IPS-20b (cell line): Measurements from ENCODE around the gene CD200R1L.

ENCODE experiments used
- H3K27ac ChIP-seq: one replicate; pipeline ENCODE4 v1.5.1; 2013; ENCODE audit warnings: low read length
- H3K27me3 ChIP-seq: 2 replicates; pipeline ENCODE4 v1.6.1; 2013; ENCODE audit warnings: mild to moderate bottlenecking, low read length, inconsistent platforms; ENCODE audit not compliant: insufficient read depth
- H3K36me3 ChIP-seq: 2 replicates; pipeline ENCODE4 v1.6.1; 2013; ENCODE audit warnings: low read depth, mild to moderate bottlenecking, inconsistent platforms, low read length, moderate library complexity; ENCODE audit not compliant: insufficient read depth
- H3K4me1 ChIP-seq: 2 replicates; pipeline ENCODE4 v1.6.1; 2013; ENCODE audit warnings: mild to moderate bottlenecking, control low read depth, inconsistent platforms, low read length, moderate library complexity; ENCODE audit not compliant: insufficient read depth
- H3K4me3 ChIP-seq: 2 replicates; pipeline ENCODE4 v1.5.1; 2013; ENCODE audit warnings: mild to moderate bottlenecking, low read length, inconsistent platforms
- H3K9ac ChIP-seq: 2 replicates; pipeline ENCODE4 v1.6.1; 2013; ENCODE audit warnings: low read depth, mild to moderate bottlenecking, inconsistent platforms, low read length, moderate library complexity
- H3K9me3 ChIP-seq: 2 replicates; pipeline ENCODE4 v1.6.1; 2013; ENCODE audit warnings: mild to moderate bottlenecking, low read depth, low read length, inconsistent platforms; ENCODE audit not compliant: insufficient read depth

The CD200R1L gene

DNA sequence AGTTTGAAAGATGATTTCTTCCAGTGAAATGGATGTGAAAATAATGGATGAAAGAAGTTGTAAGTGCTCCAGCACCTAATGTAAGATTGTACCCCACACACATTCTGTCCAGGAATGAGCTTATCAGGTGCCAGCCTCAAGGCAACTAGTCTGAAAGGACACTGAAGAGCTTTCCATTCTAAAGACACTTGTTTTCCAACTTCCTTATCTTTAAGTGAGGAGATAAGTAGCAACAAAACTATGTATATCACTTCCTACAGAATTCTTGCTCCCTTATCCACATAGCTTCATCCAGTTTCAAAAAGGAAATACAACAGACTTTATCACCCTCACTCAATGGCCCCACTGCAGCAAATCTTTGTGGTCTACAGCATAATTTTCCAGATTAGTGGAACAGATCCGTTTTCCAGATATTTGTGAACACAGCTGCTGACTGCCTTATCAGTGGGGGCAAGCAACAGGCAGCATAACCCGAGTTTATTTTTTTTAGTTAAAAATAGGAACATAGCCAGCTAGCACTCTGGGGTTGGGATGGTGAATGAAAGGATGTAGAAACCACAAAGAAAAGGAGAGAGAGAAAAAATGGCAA lies 60.6 kb downstream of the CD200R1L start:
- no peak overlapping the region for H3K27ac ChIP-seq
- no peaks in the 10 kb centered on the region for H3K4me1 ChIP-seq
- H3K36me3 ChIP-seq, result no peaks in the 10 kb centered on the region
- H3K9ac ChIP-seq, result no peak overlapping the region
- H3K4me3 ChIP-seq, result no peak overlapping the region
- H3K27me3 ChIP-seq, result no peaks in the 10 kb centered on the region
- H3K9me3 ChIP-seq, result no peaks in the 10 kb centered on the region

DNA sequence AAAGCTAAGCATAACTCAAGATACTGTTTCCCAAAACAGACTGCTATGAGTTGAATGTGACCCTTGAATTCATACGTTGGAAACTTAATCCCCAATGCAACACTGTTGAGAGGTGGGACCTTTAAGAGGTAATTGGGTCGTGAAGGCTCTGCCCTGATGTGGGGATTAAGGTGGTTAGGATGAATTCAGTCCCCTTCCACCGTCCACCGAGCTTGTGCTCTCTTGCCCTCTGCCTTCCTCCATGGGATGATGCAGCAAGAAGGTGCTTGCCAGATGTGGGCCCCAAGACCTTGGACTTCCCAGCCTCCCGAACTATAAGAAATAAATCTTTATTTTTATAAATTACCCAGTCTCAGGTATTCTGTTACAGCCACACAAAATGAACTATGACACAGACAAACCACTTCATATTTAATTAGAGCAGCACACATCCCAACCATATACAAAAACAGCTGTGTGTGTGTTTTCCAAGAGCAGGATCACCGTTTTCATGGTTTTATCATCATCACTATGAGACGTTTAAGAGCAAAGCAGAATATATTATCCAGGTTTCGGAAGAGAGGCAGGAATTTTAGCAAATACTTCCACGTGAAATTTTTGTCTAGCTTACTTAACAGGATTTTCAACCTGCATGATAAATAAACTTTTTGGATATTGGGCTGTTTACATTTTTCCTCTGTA lies 61.2 kb downstream of the CD200R1L start:
- Histone ChIP-seq H3K36me3 (no peaks in the 10 kb centered on the region), H3K4me3 (no peak overlapping the region), H3K9me3 (no peaks in the 10 kb centered on the region), H3K4me1 (no peaks in the 10 kb centered on the region), H3K27ac (no peak overlapping the region), H3K9ac (no peak overlapping the region), H3K27me3 (no peaks in the 10 kb centered on the region)

DNA sequence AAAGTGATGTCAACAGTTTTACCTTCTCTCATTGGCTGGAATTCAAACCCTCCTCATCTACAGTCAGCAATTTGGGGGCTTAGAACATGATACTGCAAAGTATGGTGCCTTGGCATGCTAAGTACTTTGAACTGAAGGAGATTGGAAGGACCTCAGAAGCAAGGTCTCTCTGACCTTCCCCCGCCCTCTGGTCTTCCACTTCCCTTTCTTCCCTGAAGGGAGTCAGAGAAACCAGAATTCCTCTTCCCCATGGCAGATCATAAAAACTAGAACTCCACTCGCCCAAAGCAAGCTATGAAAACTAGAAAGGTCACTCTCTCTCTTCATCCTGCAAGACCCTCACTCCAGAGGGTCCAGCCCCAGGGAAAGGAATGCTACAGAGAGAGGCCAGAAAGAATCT lies 64.2 kb downstream of the CD200R1L start:
- Histone ChIP-seq H3K9ac (no peak overlapping the region), H3K4me1 (no peaks in the 10 kb centered on the region), H3K4me3 (no peak overlapping the region), H3K27ac (no peak overlapping the region), H3K36me3 (no peaks in the 10 kb centered on the region), H3K9me3 (no peaks in the 10 kb centered on the region), H3K27me3 (no peaks in the 10 kb centered on the region)

DNA sequence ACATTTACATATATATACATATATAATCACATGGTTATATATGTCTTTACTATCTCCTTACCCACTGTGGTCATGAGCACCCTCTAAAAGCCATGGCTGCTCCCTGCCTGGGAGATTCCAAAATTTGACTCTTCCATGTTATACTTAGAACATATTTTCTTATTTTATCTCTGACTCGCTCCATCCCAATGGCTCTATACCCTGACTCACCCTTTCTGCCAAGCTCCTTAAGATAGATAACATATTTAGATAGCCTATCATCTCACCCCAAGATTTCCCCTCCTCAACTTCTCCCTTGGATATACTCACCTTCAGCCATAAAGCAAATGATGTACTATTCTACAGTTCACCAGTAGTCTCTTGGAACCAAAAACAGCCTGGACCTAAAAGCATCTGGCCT lies 65.1 kb downstream of the CD200R1L start:
- Histone ChIP-seq H3K4me1 (no peaks in the 10 kb centered on the region), H3K9me3 (no peaks in the 10 kb centered on the region)

DNA sequence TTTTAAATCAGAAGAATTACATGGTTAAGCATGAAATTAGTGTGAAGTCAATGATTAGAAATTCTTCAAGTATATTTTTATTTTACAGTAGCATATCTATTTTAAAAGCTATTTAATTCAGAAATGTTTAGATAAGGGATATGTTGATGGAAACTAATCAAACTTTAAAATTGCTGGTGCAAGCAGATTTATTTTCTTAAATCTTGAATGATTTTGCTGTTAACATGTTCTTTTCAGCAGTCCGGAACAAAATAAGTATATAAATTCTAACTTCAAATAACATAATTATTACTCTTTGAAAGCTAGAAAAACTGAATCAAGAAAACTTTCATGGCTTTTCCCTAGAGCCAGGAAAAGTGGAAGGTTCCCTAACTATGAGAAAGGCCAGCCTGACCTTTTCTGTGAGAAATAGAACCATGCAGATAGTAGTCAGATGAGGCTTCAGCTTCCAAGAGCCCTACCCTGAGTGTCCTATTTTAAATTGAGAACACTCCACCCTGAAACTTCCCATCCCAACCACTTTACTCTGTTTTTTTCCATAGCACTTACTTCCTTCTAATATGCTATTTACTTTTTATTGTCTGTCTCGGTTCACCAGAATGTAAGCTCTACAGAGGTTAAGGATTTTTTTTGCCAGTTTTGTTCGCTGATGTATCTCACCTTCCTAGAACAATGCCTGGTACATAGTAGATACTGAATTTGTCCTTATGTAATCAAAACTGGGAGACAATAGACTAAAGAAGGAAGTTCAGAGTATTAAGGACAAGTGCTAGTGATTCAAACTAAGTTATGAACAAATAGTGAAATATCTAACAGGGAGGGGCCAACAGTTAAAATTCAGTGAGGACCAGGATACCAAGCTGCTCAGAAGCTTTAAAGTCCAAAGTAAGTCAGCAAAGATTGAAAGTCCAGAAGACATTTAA lies 66.8 kb downstream of the CD200R1L start:
- Histone ChIP-seq H3K4me1 (no peaks in the 10 kb centered on the region), H3K4me3 (no peak overlapping the region), H3K9ac (no peak overlapping the region), H3K27ac (no peak overlapping the region), H3K36me3 (no peaks in the 10 kb centered on the region), H3K27me3 (no peaks in the 10 kb centered on the region), H3K9me3 (no peaks in the 10 kb centered on the region)

More for the DNA sequence above, 65.1 kb downstream of the CD200R1L start:
- no peak overlapping the region for H3K4me3 ChIP-seq
- no peak overlapping the region for H3K27ac ChIP-seq
- no peaks in the 10 kb centered on the region for H3K36me3 ChIP-seq
- no peaks in the 10 kb centered on the region for H3K27me3 ChIP-seq
- no peak overlapping the region for H3K9ac ChIP-seq

DNA sequence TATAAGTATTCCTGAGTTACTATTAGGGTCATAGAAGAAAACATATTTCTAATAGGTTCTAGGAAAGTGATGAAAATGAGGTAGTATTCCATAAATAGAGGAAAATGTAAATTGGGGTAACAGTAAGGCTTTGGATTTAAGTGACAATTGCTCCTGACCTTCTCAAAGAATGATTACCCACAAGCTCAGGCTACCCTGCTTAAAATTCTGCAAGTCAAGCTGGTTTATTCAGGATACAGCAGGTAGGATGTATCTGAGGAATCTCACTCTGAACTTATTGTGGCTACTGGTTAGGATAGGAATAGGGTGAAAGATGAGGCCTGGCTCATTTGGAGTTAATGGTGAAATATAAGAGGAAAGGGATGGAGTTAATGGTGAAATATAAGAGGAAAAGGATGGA lies 67.7 kb downstream of the CD200R1L start:
- Histone ChIP-seq H3K9ac (no peak overlapping the region), H3K4me3 (no peak overlapping the region), H3K36me3 (no peaks in the 10 kb centered on the region), H3K27me3 (no peaks in the 10 kb centered on the region), H3K9me3 (no peaks in the 10 kb centered on the region), H3K27ac (no peak overlapping the region), H3K4me1 (no peaks in the 10 kb centered on the region)

DNA sequence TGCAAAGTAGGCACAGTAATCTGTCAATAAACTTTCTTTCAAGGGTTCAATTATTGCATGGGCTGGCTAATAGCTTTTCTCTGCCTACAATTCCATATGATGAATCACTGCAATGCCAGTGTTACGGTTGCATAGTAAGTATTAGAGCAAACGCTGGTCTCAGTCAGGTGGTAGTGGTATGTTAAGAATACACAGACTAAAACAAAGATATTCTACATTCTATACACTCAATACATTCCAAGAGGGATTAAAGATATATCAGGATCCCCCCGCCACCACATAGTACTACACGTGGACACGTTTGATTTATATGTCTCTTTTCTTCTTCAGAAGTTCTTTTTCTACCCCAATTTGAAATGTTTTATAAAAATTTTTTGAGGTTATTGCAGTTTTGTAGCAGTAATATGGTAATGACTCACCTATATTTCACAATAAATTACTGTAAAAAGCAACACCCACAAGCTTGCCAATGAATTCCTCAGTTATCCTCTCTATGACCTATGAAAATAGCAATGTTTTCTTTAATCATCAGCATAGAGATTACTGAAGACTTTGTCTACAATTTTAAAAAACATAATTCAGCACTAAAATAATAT lies 68.2 kb downstream of the CD200R1L start:
- H3K9me3 ChIP-seq, result no peaks in the 10 kb centered on the region
- no peaks in the 10 kb centered on the region for H3K27me3 ChIP-seq
- H3K9ac ChIP-seq, result no peak overlapping the region
- no peaks in the 10 kb centered on the region for H3K4me1 ChIP-seq
- H3K4me3 ChIP-seq, result no peak overlapping the region
- H3K36me3 ChIP-seq, result no peaks in the 10 kb centered on the region
- no peak overlapping the region for H3K27ac ChIP-seq

DNA sequence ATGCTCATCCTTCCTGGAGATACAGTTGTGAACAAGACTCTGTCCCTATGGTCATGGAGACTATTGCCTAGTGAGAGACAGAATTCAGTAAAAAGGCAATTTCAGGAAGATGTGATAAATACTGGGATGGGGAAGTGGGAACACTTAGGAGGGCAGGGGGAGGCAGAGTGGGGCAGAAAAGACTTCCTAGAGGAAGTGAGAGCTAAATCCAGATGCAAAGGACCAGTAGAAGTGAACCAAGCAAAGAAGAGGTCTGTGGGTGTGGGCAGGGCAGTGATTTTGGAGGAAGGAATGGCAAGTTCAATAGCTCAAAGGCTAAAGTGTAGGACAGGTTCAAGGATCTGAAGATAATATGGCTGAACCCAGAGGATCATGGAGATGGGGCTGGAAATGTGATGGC lies 68.9 kb downstream of the CD200R1L start:
- H3K27me3 ChIP-seq, result no peaks in the 10 kb centered on the region
- H3K9ac ChIP-seq, result no peak overlapping the region
- H3K4me3 ChIP-seq, result no peak overlapping the region
- H3K9me3 ChIP-seq, result no peaks in the 10 kb centered on the region
- no peaks in the 10 kb centered on the region for H3K36me3 ChIP-seq
- no peaks in the 10 kb centered on the region for H3K4me1 ChIP-seq
- H3K27ac ChIP-seq, result no peak overlapping the region

DNA sequence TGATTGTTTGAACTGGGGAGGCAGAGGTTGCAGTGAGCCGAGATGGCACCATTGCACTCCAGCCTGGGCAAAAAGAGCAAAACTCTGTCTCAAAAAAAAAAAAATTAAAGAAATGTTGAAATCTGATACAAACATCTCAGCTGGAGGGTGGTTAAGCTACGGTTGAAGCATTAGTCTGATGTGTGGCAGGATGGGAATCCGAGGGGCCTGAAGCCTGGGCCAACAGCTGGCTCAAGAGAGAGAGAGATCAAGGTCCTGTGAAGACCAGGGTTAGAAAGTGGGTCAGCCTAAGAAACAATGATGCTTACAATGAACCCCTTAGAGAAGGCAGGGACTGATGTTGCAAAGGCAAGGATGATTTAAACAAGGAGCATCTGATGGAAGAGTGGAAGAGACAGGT lies 69.8 kb downstream of the CD200R1L start:
- Histone ChIP-seq H3K36me3 (no peaks in the 10 kb centered on the region), H3K4me1 (no peaks in the 10 kb centered on the region), H3K27me3 (no peaks in the 10 kb centered on the region), H3K9me3 (no peaks in the 10 kb centered on the region), H3K9ac (no peak overlapping the region), H3K27ac (no peak overlapping the region), H3K4me3 (no peak overlapping the region)

DNA sequence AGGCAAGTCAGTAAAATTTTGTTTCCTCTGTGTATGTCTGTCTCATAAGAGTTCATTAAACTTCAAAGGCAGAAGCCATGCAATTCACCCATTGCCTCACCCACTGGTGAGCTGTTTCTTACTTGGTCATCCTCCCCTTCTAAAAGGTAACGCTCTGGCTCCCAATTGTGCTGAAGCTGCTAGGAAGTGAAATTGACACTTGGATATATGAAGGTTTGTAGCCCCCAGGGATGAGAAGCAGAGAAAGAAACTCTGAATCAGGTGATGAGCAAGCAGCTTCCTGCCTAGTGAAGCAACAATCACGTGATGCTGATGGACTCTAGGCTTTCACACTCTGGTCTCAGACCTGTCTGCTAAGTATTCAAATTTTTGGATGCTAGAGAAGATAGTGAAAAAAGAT lies 70.7 kb downstream of the CD200R1L start:
- Histone ChIP-seq H3K27ac (no peak overlapping the region), H3K4me3 (no peak overlapping the region), H3K36me3 (no peaks in the 10 kb centered on the region), H3K9ac (no peak overlapping the region), H3K9me3 (no peaks in the 10 kb centered on the region), H3K4me1 (no peaks in the 10 kb centered on the region), H3K27me3 (no peaks in the 10 kb centered on the region)

DNA sequence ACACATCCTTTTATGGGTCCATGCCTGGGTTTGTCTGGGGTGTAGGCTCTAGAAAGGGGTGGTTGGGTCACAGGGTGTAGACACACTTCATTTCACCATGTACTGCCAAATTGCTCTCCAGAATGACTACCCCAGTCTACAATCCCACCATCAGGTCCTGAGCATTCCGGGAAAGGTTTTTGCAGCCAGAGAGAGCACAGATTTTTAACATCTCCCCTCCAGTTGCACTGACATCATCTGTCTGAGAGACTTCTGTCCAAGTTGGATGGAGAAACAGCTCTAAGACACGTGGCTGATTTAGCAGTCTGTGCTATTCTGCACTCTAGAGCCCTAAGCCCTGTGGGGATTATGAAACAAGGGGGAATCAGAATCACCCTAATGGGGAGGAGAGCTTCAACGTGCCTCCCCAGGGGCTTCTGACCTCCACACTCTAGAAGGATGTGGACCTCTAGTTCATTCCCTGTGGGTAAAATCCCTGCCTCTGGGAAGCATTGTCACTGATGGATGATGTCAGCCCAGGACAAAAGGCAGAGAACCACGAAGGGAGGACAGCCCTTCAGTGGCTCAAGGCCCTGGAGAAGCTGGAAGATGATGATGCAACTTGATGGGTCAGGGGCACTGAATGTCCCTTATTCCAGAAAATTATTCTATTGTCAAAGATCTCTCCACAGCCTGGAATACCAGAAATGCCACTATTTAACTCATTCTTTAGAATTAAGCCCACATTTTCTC lies 71.5 kb downstream of the CD200R1L start:
- Histone ChIP-seq H3K27me3 (no peaks in the 10 kb centered on the region), H3K9ac (no peak overlapping the region), H3K27ac (no peak overlapping the region), H3K9me3 (no peaks in the 10 kb centered on the region), H3K4me3 (no peak overlapping the region), H3K4me1 (no peaks in the 10 kb centered on the region), H3K36me3 (no peaks in the 10 kb centered on the region)
